NB4 (cell line): ENCODE results near the gene OR6C76.
"Not testable (repeated sequence)": the region's sequence is repeated elsewhere in the genome, so short reads cannot be mapped to it uniquely, and the experiment has no call there.

Source experiments
- DNase-seq: peaks from one replicate; pipeline ENCODE4 v3.0.0; 2010; ENCODE audit warnings: low read depth
- H3K4me3 ChIP-seq: one replicate; pipeline ENCODE4 v1.5.1; 2011; ENCODE audit warnings: mild to moderate bottlenecking, low read depth, low read length, moderate library complexity
- MAX ChIP-seq: IDR thresholded peaks from 2 replicates; pipeline ENCODE4 v1.6.1; 2011; ENCODE audit warnings: low read depth, low read length
- MYC ChIP-seq: IDR thresholded peaks from 2 replicates; pipeline ENCODE4 v1.6.1; 2011; ENCODE audit warnings: low read depth, low read length
- POLR2A ChIP-seq: IDR thresholded peaks from 2 replicates; pipeline ENCODE4 v1.6.1; 2011; ENCODE audit warnings: mild to moderate bottlenecking; ENCODE audit not compliant: insufficient read length; ENCODE audit errors: extremely low read depth
- TF ChIP-seq, protein P1 (sequence below): IDR thresholded peaks from one replicate; pipeline ENCODE4 v1.5.1; 2012; ENCODE audit warnings: low read depth, low read length

OR6C76 gene

DNA sequence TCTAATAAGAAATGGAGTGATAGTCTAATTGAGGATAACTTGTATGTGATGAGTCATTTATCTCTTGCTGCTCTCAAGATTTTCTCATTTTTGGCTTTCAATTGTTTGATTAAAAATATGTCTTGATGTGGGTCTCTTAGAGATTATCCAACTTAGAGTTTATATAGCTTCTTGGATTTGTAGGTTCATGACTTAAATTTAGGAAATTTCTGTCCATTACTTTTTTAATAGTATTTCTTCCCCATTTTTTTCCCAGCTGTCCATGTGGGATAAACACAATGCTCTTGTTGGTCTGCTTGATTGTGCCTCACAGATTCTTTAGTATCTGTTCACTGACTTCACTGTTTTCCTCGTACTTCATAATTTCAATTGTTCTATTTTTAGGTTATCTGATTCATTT is 18.2 kb upstream of the OR6C76 start:
- TF ChIP-seq, protein P1, sequence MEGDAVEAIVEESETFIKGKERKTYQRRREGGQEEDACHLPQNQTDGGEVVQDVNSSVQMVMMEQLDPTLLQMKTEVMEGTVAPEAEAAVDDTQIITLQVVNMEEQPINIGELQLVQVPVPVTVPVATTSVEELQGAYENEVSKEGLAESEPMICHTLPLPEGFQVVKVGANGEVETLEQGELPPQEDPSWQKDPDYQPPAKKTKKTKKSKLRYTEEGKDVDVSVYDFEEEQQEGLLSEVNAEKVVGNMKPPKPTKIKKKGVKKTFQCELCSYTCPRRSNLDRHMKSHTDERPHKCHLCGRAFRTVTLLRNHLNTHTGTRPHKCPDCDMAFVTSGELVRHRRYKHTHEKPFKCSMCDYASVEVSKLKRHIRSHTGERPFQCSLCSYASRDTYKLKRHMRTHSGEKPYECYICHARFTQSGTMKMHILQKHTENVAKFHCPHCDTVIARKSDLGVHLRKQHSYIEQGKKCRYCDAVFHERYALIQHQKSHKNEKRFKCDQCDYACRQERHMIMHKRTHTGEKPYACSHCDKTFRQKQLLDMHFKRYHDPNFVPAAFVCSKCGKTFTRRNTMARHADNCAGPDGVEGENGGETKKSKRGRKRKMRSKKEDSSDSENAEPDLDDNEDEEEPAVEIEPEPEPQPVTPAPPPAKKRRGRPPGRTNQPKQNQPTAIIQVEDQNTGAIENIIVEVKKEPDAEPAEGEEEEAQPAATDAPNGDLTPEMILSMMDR, result no peak
- TF ChIP-seq MAX (no peak), MYC (no peak), POLR2A (no peak)
- no peak overlapping the region for H3K4me3 ChIP-seq
- DNase-seq, result no peak

DNA sequence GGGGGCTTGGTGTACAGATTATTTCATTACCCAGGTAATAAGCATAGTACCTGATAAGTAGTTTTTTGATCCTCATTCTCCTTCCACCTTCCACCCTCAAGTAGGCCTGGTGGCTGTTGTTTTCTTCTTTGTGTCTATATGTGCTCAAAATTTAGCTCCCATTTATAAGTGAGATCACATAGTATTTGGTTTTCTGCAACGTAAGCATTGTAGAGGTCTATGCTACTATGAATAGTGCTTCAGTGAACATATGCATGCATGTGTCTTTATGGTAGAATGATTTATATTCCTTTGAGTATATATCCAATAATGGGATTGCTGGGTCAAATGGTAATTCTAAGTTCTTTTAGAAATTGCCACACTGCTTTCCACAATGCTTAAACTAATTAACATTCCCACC is 16.9 kb upstream of the OR6C76 start:
- DNase-seq, H3K4me3 ChIP-seq: not testable (repeated sequence)

DNA sequence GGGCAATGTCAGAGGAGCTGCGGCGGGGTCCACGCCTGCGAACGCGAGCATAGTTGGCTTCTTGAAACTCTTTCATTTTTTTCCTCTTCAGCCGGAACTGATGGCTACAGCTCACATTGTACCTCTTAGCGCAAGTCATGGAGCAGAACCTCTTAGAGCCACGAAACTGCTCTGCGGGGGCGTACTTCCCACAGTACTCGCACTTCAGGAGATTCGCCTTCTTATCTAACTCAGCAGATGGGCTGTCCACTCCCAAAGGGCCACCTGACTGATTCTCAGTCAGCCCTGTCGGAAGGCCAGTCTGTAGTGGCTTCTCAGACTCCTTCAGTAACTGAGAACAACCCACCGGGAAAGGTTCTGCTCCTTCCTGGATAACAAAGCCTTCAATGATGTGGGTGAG is 13.9 kb upstream of the OR6C76 start:
- H3K4me3 ChIP-seq, DNase-seq: not testable (repeated sequence)

GRCh38 chr12:55413498-55414388 is 12.3 kb upstream of the OR6C76 start:
- not testable (repeated sequence) for DNase-seq, H3K4me3 ChIP-seq

GRCh38 chr12:55414396-55414823 is 11.6 kb upstream of the OR6C76 start:
- not testable (repeated sequence) for DNase-seq, H3K4me3 ChIP-seq

DNA sequence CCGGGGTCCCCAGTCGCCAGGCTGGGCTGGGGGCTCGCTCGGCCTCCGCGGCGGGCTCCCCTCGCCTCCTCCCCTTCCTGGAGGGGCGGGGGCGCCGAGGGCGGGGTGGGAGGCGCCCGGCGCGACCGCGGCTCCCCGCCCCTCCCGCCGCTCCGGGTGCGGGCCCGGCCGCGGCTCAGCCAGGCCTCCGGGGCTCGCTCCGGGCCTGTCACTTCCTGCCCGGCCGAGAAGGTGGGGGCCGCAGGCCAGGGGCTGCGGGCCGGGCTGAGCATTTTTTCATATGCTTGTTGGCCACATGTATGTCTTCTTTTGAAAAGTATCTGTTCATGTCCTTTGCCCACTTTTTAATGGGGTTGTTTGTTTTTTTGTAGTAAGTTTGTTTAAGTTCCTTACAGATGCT is 11.2 kb upstream of the OR6C76 start:
- H3K4me3 ChIP-seq, DNase-seq: not testable (repeated sequence)

DNA sequence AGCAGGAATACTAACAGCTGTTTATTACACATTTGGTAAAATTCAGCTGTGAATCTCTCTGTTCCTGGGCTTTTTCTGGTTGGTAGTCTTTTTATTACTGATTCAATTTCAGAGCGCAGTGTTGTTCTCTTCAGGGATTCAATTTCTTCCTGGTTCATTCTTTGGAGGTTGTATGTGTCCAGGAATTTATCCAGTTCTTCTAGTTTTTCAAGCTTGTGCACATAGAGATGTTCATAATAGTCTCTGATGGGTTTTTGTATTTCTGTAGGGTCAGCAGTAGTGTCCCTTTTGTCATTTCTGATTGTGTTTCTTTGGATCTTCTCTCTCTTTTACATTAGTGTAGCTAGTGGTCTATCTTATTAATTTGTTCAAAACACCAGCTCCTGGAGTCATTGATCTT is 9.1 kb upstream of the OR6C76 start:
- TF ChIP-seq MAX (no peak), POLR2A (no peak), MYC (no peak)
- TF ChIP-seq, protein P1, result no peak
- no peak for DNase-seq
- H3K4me3 ChIP-seq, result no peak overlapping the region

DNA sequence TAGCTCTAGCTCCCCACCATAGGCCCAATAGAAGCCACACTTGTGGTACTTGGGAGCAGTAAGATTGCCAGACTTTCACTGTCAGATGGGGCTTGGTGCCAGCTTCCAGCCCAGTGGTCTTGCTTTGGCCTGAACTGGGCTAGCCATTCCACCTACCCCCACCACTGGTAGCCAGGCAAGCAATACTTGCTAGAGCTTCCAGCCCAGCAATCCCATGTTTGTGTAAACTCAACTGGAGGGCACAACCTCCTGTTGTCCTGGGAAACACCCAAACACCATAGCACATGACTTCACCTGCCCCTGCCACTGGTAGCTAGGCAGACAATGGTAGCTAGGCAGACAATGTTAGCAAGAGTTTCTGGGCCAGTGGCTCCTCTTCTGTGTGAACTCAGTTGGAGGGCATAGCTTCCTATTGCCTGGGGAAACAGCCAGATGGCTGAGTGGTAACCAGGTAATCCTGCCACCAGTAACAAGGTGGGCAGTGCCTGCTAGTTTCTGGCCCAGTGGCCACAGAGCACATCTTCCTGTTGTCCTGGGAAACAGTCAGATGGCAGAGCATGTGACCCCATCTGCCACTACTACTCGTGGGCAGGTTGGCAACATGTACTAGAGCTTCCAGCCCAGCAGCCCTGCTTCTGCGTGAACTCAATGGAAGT is 5.6 kb upstream of the OR6C76 start:
- TF ChIP-seq, protein P1, result no peak
- no peak for TF ChIP-seq MYC
- no peak overlapping the region for H3K4me3 ChIP-seq
- DNase-seq, result no peak
